D341Med (cell line): ENCODE data around the gene PLEKHG4B.
"Not testable (repeated sequence)": the region's sequence is repeated elsewhere in the genome, so short reads cannot be mapped to it uniquely, and the experiment has no call there.

Experiments used
- DNase-seq: peaks from one replicate; pipeline ENCODE4 v3.0.0; 2012; ENCODE audit warnings: low spot score

Gene PLEKHG4B

DNA sequence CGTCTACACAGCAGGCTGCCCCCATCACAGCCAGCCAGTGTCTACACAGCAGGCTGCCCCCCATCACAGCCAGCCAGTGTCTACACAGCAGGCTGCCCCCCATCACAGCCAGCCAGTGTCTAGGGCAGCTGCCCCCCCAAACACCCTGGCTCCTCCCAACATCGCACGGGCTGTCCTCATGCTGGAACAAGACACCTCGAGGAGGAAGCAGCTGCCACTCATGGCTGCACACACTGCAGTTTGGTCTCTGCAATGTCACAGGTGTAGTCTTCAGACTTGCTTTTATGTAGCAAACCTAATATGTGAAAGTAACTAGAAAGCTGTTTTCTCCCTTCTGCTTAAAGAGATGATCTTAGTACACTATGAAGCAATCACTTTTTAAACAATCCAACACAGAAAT is 109.0 kb downstream of the PLEKHG4B start:
- DNase-seq = no peak

DNA sequence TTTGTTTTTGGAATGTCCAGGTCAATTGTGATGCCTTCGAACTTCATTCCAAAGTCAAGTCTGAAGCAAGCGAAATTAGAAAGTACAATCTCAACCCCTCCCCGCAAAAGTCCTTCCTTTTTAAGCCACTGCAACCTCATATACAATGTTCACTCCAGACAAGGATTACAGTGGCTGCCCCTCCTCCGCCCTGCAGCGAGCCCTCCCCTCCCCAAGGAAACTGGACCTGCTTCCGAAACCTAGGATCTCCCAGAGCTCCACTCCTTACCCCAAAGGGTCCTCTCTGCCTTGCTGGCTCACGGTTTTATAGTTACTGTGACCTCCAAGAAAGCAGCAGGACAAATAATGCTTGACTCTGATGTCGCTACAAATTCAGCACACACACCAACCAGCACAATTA is 109.7 kb downstream of the PLEKHG4B start:
- DNase-seq = no peak

DNA sequence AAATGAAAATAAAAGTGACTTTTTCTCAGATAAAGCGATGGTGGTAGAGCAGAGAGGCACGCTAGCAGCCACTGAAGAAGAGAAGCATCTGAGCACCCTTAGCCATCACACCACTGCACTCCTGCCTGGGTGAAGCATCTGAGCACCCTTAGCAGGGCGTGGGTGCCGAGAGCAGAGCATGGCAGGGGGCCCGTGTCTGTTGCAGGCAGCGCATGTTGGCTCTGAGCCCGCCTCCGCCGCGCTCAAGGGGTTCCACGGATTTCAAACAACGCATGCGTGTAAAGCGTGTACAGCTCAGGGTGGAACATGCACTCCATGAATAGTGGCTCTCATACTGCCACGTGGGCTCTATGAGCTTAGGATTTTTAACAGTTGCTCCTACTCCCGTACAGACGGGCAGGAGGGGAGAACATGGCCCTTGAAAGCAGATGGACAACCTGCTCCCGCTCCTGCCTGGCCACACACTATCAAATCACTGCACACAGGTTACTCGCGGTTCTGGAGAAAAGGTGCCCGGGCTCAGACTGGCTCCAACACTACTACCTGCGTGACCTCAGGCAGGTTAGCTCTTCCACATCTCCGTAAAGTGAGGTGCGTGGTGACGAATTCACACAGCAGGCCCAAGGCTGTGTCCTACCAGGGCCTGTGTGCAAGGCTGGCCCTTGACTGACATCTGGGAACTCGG is 111.4 kb downstream of the PLEKHG4B start:
- no peak for DNase-seq

DNA sequence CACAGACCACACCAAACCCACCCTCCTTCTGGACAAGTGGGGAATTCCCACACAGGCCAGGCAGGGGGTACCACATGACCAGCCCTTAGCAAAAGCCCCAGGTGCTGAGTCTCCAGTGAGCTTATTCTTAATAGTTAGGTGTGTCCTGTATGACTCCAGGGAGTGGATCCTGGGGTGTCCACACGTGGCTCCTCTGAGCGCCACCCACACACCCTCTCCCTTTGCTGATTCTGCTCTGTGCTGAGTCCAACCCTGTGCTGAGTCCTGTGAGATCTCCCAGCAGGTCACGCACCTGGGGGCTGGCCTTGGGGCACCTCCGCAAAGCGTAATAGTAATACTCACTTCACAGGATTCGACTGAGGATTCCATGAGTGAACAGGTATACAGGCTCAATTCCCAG is 112.0 kb downstream of the PLEKHG4B start:
- DNase-seq = no peak

DNA sequence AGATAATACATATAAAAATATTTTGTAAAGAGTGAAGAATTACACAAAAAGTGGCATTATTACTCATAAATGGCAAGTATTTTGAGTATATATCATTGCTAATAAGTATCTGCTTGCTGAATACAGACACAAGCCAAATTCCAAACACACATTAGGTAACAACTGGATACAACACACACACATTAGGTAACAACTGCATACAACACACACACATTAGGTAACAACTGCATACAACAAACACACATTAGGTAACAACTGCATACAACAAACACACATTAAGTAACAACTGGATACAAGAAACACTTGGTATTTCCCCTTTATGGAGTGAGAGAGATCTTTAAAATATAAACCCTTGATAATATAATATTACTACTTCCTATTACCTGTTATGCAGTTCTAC is 112.5 kb downstream of the PLEKHG4B start:
- no peak for DNase-seq

DNA sequence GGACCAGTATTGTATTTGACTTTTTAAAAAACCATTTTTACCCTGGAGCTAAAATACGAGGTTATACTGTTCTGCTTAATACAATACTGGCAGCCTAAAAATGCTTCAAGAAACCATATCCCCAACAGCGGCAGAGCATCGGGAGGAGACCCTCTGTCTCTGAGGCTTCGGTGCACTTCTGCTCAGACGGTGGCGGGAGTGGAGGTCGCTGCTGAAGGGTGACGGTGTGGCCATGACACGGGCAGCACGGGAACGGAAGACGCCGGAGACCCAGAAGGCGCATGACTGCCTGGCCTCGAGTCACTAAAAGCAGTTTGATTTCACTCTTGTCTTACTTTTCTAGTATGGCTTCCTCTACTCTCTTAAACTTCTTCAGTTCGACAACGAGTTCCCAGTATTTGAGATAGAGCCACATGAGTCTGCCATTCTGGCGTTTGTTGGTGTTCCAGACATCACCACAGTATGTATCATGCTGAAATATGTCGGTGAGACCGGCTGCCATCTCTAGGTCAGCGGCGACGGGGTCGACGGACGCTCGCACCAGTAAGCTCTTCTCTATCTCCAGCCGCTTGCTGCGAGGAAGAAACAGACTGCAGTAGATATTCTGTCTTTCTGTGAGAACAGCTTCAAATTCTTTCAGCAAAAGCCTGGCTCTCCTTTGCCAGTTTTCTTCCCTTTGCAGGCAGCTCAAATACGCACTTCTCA is 113.2 kb downstream of the PLEKHG4B start:
- DNase-seq = no peak

DNA sequence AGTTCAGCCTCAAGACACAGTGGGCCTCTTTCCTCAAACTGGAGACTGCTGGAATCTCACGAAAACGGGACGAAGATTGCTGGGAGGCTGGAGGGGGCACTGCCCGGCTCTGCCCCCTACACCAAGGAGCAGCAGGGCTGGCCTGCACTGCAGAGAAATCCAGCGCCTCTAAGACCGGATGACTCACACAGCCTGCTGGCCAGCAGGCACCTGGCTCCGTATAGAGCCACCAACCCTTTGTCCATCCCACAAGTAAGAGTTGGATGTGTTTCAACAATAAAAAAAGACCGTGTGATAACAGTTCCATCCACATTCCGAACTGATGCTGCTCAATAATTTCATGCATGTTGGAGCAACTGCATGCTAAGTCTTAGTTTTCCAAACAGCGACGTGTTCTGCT is 114.4 kb downstream of the PLEKHG4B start:
- DNase-seq = no peak

DNA sequence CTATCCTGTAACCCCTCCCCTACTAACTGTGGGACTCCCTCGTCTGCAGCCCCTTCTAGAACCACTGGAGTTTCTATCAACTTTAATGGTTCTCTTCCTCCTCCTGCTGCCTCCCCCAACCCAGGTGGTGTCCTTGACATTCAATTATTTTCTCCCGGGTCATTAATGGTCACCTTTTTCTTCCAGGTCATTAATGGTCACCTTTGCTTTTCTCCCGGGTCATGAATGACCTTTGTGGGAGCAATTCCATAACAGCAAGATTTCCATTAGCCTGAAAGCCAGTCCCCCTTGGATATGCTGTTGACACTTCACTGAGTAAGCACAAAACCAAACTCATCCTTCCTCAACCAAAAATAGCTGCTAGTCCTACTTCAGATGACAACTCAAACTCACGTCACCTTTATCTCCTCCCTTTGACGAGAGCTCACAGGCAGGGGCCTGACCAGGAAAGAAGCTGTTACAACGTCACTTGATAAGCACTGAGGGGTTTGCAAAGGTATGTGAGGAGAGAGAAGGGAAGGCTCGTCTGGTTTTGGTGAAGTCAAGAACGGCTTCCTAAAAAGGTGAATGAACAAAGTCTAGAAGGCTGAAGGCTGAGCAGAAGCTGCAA is 115.1 kb downstream of the PLEKHG4B start:
- DNase-seq = no peak

DNA sequence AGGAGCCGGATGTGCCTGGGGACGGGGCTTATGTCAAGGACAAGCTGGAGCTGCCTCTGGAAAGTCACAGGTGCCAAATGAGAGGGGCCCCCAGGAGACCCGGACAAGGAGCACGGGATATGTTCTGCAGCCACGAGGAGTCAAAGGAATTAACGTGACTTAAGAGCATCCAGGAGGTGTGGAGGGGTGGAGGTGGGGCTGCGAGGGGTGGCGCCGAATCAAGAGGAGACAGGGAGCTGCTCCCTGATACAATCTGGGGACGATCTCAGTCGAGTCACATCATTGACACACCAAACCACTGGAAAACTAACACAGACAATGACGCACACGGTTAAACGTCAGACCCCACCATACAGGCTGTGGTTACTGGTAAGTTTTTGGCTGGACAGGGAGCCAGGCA is 115.6 kb downstream of the PLEKHG4B start:
- peak; percentile 40 for DNase-seq

DNA sequence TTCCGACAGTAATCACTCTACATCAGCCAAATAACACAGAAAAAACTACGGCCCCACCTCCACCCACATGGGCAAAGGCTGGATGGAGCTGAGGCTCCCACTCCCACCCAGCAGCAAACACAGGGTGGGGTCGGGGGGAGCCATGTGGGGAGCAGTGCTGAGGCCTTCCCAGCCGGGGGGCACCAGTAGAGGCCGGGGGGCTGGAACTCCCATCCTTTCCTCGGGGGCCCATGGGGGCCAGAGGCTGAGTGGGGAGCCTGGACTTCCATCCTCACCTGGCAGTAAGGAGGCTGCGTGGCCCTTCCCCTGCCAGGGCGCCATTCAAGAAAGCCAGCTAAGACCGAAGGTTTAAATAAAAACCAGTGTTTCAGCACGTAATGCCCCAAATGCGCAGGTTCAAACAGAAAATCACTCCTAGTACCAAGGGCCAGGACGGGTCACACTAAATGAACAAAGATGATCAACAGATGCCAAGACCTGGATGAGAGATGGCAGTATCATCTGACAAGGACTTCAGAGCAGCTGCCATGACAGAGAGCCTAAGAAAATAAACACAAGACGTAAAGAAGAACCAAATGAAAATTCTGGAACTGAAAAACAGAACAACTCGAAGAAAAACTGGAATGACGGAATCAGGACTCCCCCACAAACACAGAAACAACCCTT is 116.6 kb downstream of the PLEKHG4B start:
- no peak for DNase-seq

DNA sequence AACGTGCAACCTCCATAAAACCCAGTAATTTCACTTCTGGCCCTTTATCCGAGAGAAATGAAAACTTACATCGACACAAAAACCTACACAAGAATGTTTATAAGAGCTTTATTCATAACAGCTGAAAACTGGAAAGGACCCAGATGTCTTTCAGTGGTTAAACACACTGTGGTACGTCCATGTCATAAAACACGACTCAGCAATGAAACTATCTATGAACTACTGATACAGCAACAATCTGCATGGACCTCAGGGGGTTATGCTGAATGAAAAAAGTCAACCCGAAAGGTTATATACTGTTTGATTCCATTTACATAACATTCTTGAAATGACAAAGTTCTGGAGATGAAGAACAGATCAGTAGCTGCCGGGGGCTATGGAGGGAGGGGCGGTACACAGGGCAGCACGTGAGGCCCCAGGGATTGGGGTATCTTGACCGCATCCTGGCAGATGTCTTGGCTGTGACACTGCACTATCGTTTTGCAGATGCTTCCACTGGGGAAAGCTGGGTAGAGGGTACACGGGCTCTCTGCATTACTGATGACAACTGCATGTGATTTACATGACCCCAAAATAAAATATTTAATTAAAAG is 121.9 kb downstream of the PLEKHG4B start:
- DNase-seq = no peak

DNA sequence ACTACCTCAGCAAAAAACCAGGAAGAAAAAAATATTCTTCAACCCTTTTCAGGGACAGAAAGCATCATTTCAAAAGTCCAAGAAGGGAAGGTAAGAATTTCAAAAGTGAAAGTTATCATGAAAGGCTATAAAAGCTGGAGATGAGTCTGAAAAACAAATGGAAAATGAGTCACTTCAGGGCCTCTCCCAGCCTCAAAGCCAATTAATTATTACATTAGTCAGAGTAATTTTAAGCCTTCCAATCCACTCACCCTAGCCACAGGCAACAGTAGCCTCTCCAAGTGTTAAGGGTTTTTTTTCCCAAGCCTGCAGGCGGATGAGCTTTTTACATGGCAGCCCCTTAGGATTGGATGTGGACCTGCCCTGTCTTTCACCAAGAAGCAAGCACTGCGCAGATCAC is 123.3 kb downstream of the PLEKHG4B start:
- DNase-seq = not testable (repeated sequence)

DNA sequence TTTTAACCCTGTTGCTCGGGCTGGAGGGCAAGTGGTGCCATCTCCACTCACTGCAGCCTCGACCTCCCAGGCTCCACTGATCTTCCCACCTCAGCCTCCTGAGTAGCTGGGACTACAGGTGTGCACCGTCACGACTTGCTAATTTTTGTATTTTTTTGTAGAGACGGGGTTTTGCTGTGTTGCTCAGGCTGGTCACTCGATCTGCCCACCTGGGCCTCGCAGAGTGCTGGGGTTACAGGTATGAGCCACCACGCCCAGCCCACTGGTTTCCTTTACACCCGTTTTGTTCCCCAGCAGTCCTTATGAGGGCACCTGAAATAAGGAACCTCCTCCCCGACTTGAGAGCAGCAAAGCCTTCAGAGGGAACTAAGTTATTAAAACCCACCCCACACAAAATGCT is 124.1 kb downstream of the PLEKHG4B start:
- not testable (repeated sequence) for DNase-seq

DNA sequence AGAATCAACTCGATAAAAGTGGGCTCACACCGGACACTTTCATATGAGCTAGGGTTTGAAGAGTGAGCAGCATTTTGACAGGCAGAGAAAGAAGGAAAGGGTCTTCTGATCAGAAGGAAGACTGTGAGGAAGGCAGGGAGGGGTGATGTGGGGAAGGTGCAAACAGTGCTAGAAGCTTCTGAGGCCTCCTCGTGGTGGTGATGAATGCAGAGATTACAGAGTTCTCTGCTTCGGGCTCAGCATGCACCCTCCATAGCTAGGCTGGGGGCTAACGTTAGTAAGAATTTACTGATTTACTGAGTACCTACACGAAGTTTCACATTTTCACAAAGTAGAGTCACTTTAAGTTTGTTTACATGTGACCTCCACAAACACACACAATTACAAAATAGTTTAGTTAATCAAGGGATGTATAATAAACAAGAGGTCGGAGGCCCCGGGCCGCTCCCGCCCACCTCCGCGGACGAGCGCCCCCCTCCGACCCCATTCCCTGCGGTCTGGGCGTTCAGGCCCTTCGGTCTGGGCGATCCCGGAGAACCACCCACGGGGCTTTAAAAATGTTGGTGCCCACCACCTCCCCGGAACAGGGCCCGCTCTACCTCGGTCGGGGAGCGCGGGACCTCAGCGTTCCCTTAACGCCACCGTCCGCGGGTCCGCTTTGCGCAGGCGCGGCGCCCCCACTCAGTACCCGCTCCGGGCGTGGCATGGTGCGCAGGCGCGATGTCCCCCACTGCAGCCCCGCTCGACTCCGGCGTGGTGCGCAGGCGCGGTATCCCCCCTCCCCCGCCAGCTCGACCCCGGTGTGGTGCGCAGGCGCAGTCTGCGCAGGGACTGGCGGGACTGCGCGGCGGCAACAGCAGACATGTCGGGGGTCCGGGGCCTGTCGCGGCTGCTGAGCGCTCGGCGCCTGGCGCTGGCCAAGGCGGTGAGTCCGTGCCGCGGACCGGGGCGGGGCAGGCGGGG is 125.8 kb downstream of the PLEKHG4B start, which contains the start of the genes CCDC127 and SDHA:
Gene CCDC127 (minus strand): TSS at position 660 of the 963 bp plus-strand sequence. CDS start 1,304 bp downstream, outside the sequence.
Gene SDHA (plus strand): TSS at position 827 of the 963 bp plus-strand sequence. CDS start 36 bp downstream, at position 863.
- DNase-seq = peak; percentile 100

DNA sequence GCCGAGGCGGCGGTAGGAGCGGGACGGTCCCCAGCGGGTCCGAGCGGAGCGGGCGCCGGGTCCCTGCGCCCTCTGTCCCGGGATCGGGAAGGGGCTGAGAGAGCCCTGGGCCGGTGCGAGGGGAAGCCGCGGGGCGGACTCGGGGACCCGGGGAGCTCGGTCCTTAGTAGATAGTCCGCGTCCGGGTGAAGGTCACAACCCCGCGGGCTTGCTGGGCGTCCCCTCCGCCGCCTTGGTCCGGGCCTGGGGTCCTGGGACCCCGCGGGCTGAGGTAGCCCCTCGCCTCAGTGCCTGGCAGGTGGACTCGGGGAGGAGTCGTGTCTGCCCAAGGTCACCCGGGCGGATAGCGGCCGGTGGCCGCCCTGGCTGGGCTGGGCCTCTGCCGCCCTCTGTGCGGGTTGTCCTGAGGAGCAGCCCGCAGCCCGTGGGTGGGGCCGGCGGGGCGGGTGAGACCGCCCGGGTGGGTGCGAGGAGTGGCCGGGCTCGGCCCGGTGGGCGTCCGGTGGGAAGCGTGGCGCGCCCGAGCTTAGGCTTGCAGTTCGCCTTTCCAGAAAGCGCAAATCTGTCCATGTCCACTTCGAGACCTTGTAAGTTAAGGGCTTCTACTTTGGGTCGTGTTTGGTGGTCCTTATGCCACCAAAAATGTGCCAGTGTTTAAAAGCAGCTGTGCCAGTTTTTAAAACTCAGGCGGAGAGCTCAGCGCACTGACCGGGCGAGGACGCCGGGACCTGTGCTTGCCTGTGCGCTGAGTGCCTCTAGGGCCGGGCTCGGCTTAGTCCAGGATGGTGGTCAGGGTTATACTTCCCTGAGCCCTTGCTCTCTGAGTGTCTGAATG is 126.7 kb downstream of the PLEKHG4B start:
- DNase-seq = no peak

DNA sequence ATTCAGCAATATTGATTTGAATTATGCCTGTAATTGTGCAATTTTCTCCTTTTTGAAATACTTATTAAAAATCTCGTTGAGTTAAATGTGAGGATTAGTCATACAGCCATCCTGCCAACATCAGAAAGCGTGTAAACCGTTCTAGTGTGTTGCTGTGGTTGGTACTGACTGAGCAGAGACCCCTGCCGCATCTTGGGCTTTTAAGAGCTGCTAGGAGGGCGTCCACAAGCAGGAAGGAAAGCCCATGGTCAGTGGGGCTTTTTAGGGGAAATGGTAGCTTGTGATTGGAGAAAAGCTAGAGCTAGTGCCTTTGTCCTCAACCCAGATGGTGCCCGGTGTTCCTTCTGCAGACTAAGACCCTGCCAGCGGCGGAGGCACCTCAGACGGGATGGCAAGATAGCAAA is 127.5 kb downstream of the PLEKHG4B start:
- DNase-seq = peak; percentile 46

DNA sequence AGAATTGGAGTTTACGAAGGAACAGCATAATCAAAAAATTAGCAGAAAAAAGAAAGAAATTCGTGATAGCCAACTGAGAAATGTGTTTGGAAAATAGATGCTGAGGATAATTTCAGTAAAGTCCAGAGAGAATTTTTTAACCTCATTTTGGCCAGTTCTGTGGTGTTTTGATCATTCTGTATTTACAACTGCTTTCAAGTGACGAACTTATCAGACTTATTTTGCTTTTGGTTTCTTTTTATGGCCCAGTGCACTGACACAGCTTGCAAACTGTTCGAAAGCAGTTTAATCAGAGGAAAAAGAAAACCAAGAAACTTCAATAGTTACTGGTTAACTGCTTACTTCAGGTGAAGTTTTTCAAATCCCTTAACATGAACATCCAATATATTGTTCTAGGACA is 128.0 kb downstream of the PLEKHG4B start:
- DNase-seq = no peak

DNA sequence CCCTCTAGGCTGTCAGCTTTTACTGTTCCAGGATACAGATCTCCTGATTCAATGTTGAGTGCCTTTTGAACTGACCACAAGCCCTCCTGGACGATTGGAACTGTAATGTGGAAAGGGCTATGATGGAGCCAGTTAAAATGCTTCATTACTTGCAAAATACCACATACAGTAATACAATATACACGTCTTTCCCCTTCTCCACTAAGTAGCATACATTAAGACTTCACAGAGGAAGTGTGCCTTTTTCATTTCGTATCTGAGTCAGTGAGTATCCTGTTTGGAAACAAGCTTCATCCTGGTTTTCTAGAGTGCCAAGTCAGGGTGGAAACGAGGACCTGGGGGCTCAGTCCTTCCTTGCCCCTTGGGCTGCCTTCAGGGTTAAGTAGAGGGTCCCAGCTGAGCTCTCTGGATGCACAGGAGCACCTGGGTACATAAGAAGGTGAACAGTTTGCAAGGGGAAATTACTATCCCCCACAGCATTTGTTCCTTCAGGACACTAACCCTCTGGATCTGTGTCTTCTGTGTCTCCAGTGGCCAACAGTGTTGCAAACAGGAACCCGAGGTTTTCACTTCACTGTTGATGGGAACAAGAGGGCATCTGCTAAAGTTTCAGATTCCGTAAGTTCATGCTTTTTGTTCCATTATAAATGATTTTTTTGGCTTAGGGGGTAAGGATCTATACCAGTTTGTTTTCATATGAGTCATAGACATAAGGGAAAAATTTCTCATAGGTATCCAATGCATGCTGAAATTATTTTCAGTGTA is 131.2 kb downstream of the PLEKHG4B start:
- DNase-seq = not testable (repeated sequence)

DNA sequence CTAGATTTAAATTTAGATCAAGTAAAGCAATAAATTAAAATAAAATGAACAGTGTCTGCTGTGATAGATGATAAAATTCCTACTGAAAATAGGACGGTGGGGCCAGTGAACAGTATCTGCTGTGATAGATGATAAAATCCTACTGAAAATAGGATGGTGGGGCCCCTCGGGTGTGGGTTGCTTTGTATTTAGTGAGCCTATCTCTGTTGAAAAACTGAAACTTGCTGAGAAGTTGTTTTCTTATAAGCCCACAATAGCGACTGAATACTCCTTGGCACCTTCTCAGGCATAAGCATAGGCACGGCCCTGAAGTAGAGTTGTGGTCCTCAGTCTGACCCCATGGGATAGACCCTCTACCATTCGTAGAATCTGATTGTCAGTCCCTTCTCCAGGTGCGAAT is 131.8 kb downstream of the PLEKHG4B start:
- DNase-seq = no peak
